ENCODE measurements around the gene BRF1. TPM values are rescaled to one million over a fixed set of nuclear protein-coding genes. Genes with fewer than 3 reads are reported as not detected.

Gene BRF1
- total and polyA plus RNA-seq, 2 of the 13 experiments (the other 11 are each of a cell fraction or from before 2014, with no cell fraction given) = 5.1 to 11.0 TPM

DNA sequence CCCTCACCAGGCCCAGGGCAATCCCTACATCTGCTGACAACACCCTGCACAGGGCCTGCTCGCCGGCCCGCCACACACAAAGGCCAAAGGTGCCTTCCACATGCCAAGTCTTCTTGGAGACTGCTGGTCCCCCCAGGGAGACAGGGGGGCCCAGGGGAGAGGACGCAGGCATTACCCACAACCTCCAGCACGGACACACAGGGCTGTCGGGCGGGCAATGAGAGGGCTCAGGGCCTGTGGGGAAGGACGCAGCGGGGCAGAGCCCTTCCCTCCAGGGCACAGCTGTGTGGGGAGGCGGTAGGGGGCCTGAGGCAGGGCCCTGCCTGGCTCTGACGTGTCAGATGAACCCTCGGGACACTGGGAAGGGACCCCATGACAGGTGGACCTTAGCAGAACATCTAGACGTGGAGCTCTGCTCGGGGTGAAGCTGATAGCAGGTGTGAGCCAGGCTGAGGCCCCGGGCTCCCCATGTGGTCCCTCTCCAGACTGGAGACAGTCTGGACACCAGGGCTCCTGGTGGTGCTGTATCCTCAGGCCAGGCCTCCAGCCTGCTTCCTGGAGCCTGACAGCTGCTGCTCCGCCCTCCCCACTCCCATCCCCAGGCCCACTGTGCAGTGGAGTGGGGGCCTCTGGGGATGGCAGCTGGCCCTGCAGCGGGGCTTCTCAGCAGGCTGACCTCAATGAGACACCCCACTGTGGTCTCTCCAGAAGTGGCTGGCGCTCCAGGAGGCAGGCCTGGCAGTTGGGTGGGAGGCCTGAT, 88.1 kb downstream of the BRF1 start:
- ATAC-seq (no peak), FAIRE-seq (no peak), DNase-seq (ENCODE audit: low spot score) (no peak)
- TF ChIP-seq, protein P1, sequence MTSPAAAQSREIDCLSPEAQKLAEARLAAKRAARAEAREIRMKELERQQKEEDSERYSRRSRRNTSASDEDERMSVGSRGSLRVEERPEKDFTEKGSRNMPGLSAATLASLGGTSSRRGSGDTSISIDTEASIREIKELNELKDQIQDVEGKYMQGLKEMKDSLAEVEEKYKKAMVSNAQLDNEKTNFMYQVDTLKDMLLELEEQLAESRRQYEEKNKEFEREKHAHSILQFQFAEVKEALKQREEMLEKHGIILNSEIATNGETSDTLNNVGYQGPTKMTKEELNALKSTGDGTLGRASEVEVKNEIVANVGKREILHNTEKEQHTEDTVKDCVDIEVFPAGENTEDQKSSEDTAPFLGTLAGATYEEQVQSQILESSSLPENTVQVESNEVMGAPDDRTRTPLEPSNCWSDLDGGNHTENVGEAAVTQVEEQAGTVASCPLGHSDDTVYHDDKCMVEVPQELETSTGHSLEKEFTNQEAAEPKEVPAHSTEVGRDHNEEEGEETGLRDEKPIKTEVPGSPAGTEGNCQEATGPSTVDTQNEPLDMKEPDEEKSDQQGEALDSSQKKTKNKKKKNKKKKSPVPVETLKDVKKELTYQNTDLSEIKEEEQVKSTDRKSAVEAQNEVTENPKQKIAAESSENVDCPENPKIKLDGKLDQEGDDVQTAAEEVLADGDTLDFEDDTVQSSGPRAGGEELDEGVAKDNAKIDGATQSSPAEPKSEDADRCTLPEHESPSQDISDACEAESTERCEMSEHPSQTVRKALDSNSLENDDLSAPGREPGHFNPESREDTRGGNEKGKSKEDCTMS (CRISPR knock-in tag; conservative IDR thresholded peaks at IDR 0.05) = no peak
- TF ChIP-seq HDAC1 (CRISPR knock-in tag; IDR thresholded peaks at IDR 0.05) (no peak), ZFP91 (CRISPR knock-in tag; IDR thresholded peaks at IDR 0.05; ENCODE audit: borderline replicate concordance) (no peak), THAP11 (CRISPR knock-in tag; IDR thresholded peaks at IDR 0.05) (no peak), DMTF1 (CRISPR knock-in tag; IDR thresholded peaks at IDR 0.05) (no peak), ZNF7 (CRISPR knock-in tag; IDR thresholded peaks at IDR 0.05) (no peak), ZNF549 (CRISPR knock-in tag; IDR thresholded peaks at IDR 0.05) (no peak), NFATC3 (CRISPR knock-in tag; IDR thresholded peaks at IDR 0.05) (no peak), RNF2 (conservative IDR thresholded peaks at IDR 0.05; ENCODE audit: low read depth) (no peak), GFI1 (CRISPR knock-in tag; IDR thresholded peaks at IDR 0.05; ENCODE audit: borderline replicate concordance) (no peak), JARID2 (CRISPR knock-in tag; IDR thresholded peaks at IDR 0.05; ENCODE audit: insufficient replicate concordance) (no peak)
- H3K4me2 ChIP-seq (ENCODE audit: low read depth, low read length) = no peak overlapping the region
- H4K20me1 ChIP-seq (ENCODE audit: insufficient read depth, low read length) = no peaks in the 10 kb centered on the region
- no peaks in the 10 kb centered on the region; a peak in 1 of 5 replicates for H3K27me3 ChIP-seq (ENCODE audit: control insufficient read depth in 1 of 2, insufficient read depth in 2 of 2, low read length in 2 of 2)
- no peaks in the 10 kb centered on the region for H3K9me3 ChIP-seq (ENCODE audit: low read length)
- 100% methylated on average over 8 of the region's 18 CpGs for WGBS (ENCODE audit: low lambda C conversion rate)
- H3K79me2 ChIP-seq (ENCODE audit: insufficient read depth, low read length) = no peaks in the 10 kb centered on the region
- H3K36me3 ChIP-seq (replicated peaks in 1 of 2; ENCODE audit: control insufficient read depth in 1 of 2, insufficient read depth in 2 of 2, low read length in 2 of 2) = peaks cover 8 to 13% of the 10 kb centered on the region in 2 experiments; a peak in 4 of 5 replicates
- POLR2A ChIA-PET = interaction anchor here (0.7 kb wide), 1 partner anchor 88 kb away, joined by 3 read pairs; the partner anchor contains the start of gene BRF1
- H3K27ac ChIP-seq (ENCODE audit: extremely low read length, insufficient read depth, low read length) = no peak overlapping the region
- CTCF ChIA-PET (ENCODE audit: low intra/inter-chr PET ratio, low total read pairs) = no interaction called here
- H3K9ac ChIP-seq (ENCODE audit: insufficient read depth, low read depth, low read length) = no peak overlapping the region
- intact Hi-C loops (cut with micrococcal nuclease; ENCODE audit: unreplicated experiment) = no loop called here
- H3K4me1 ChIP-seq (ENCODE audit: insufficient read depth, low read length) = no peaks in the 10 kb centered on the region
- H2AFZ ChIP-seq (ENCODE audit: low read length) = no peak overlapping the region
- H3K4me3 ChIP-seq (replicated peaks in 1 of 3; ENCODE audit: insufficient read depth in 1 of 3, low read depth in 2 of 3, low read length in 3 of 3) = no peak overlapping the region
- no TSS peak for BruUV-seq (replicated peaks)
- in situ Hi-C loops (cut with HindIII; ENCODE audit: extremely low pct_ligation_motif_present, low pct_unique_long_range_greater_than_20kb) = no loop called here

Measured in HepG2 (cell line).